ENCODE results near the gene SCGB1A1. TPM values are rescaled to one million over a fixed set of nuclear protein-coding genes. Genes with fewer than 3 reads are reported as not detected.

SCGB1A1 gene
- total and polyA plus RNA-seq, 2 donors (not counting 1 experiment from before 2014, with no cell fraction given), result not detected

GRCh38 chr11:62393061-62393611, 25.7 kb upstream of the SCGB1A1 start:
- Histone ChIP-seq H3K4me3 (replicated peaks in 1 of 4; ENCODE audit: control extremely low read depth in 1 of 4, insufficient read depth in 1 of 4, low read depth in 3 of 4, low read length in 4 of 4) (no peak overlapping the region), H3K9me3 (ENCODE audit: control insufficient read depth, insufficient read depth, low read depth, low read length) (no peaks in the 10 kb centered on the region), H3K4me2 (ENCODE audit: extremely low read depth, insufficient read depth, low read length) (no peak overlapping the region), H4K20me1 (ENCODE audit: control insufficient read depth, extremely low read depth, insufficient read depth, low read length) (no peaks in the 10 kb centered on the region), H3K27me3 (ENCODE audit: control insufficient read depth, insufficient read depth, low read length) (peaks cover 7% of the 10 kb centered on the region), H3K27ac (ENCODE audit: insufficient read depth, low read length) (no peak overlapping the region), H3K9ac (ENCODE audit: insufficient read depth, low read length) (no peak overlapping the region), H3K4me1 (ENCODE audit: control insufficient read depth, extremely low read depth, insufficient read depth, low read length) (peaks cover 3% of the 10 kb centered on the region), H3K79me2 (ENCODE audit: control insufficient read depth, insufficient read depth, low read length) (no peaks in the 10 kb centered on the region), H3K36me3 (ENCODE audit: control insufficient read depth, insufficient read depth, low read length) (no peaks in the 10 kb centered on the region), H2AFZ (ENCODE audit: low read length) (no peak overlapping the region)
- no peak for TF ChIP-seq EZH2 (IDR thresholded peaks at IDR 0.05; ENCODE audit: low read length, missing control alignments)
- TF ChIP-seq CTCF (conservative IDR thresholded peaks at IDR 0.05 in 1 of 2, IDR thresholded peaks at IDR 0.05 in 1 of 2; ENCODE audit: low read depth in 1 of 2, low read length in 2 of 2), result no peak
- no peak for DNase-seq (ENCODE audit: low read depth in 2 of 2)

- Histone ChIP-seq H3K4me3 (replicated peaks in 1 of 4; ENCODE audit: control extremely low read depth in 1 of 4, insufficient read depth in 1 of 4, low read depth in 3 of 4, low read length in 4 of 4) (no peak overlapping the region), H3K4me2 (ENCODE audit: extremely low read depth, insufficient read depth, low read length) (no peak overlapping the region), H3K79me2 (ENCODE audit: control insufficient read depth, insufficient read depth, low read length) (no peaks in the 10 kb centered on the region), H3K27ac (ENCODE audit: insufficient read depth, low read length) (no peak overlapping the region), H3K4me1 (ENCODE audit: control insufficient read depth, extremely low read depth, insufficient read depth, low read length) (peaks cover 9% of the 10 kb centered on the region), H2AFZ (ENCODE audit: low read length) (no peak overlapping the region), H3K27me3 (ENCODE audit: control insufficient read depth, insufficient read depth, low read length) (peaks cover 7% of the 10 kb centered on the region), H4K20me1 (ENCODE audit: control insufficient read depth, extremely low read depth, insufficient read depth, low read length) (no peaks in the 10 kb centered on the region), H3K36me3 (ENCODE audit: control insufficient read depth, insufficient read depth, low read length) (no peaks in the 10 kb centered on the region), H3K9ac (ENCODE audit: insufficient read depth, low read length) (no peak overlapping the region), H3K9me3 (ENCODE audit: control insufficient read depth, insufficient read depth, low read depth, low read length) (no peaks in the 10 kb centered on the region)
- TF ChIP-seq EZH2 (IDR thresholded peaks at IDR 0.05; ENCODE audit: low read length, missing control alignments) (no peak), CTCF (conservative IDR thresholded peaks at IDR 0.05 in 1 of 2, IDR thresholded peaks at IDR 0.05 in 1 of 2; ENCODE audit: low read depth in 1 of 2, low read length in 2 of 2) (no peak)
- no peak for DNase-seq (ENCODE audit: low read depth in 2 of 2)
Observed at GRCh38 chr11:62393735-62394134, 25.1 kb upstream of the SCGB1A1 start.

- Histone ChIP-seq H2AFZ (ENCODE audit: low read length) (peak overlapping the region; percentile 80), H3K79me2 (ENCODE audit: control insufficient read depth, insufficient read depth, low read length) (no peaks in the 10 kb centered on the region), H3K4me3 (replicated peaks in 1 of 4; ENCODE audit: control extremely low read depth in 1 of 4, insufficient read depth in 1 of 4, low read depth in 3 of 4, low read length in 4 of 4) (peak overlapping the region; percentile 40 to 63 (median 46)), H3K27me3 (ENCODE audit: control insufficient read depth, insufficient read depth, low read length) (no peaks in the 10 kb centered on the region), H4K20me1 (ENCODE audit: control insufficient read depth, extremely low read depth, insufficient read depth, low read length) (no peaks in the 10 kb centered on the region), H3K4me1 (ENCODE audit: control insufficient read depth, extremely low read depth, insufficient read depth, low read length) (peaks cover 21% of the 10 kb centered on the region), H3K4me2 (ENCODE audit: extremely low read depth, insufficient read depth, low read length) (peak overlapping the region; percentile 76), H3K9me3 (ENCODE audit: control insufficient read depth, insufficient read depth, low read depth, low read length) (no peaks in the 10 kb centered on the region), H3K36me3 (ENCODE audit: control insufficient read depth, insufficient read depth, low read length) (no peaks in the 10 kb centered on the region), H3K9ac (ENCODE audit: insufficient read depth, low read length) (peak overlapping the region; percentile 10), H3K27ac (ENCODE audit: insufficient read depth, low read length) (no peak overlapping the region)
- DNase-seq (ENCODE audit: low read depth in 2 of 2), result peak; percentile 76 to 88
- TF ChIP-seq EZH2 (IDR thresholded peaks at IDR 0.05; ENCODE audit: low read length, missing control alignments), result no peak
- TF ChIP-seq CTCF (conservative IDR thresholded peaks at IDR 0.05 in 1 of 2, IDR thresholded peaks at IDR 0.05 in 1 of 2; ENCODE audit: low read depth in 1 of 2, low read length in 2 of 2), result peak; percentile 62 to 66
Observed at GRCh38 chr11:62394825-62395538, 23.9 kb upstream of the SCGB1A1 start.
